NCI-H1092 treated with DMSO at 0.1 percent for 48 hours (cell line): ENCODE results near the gene CDC123.
"Not testable (repeated sequence)": the region's sequence is repeated elsewhere in the genome, so short reads cannot be mapped to it uniquely, and the experiment has no call there.

Experiments used
- DNase-seq: peaks from one replicate; lab custom pipeline; 2025; lab: John Stamatoyannopoulos, UW

Gene CDC123, protein sequence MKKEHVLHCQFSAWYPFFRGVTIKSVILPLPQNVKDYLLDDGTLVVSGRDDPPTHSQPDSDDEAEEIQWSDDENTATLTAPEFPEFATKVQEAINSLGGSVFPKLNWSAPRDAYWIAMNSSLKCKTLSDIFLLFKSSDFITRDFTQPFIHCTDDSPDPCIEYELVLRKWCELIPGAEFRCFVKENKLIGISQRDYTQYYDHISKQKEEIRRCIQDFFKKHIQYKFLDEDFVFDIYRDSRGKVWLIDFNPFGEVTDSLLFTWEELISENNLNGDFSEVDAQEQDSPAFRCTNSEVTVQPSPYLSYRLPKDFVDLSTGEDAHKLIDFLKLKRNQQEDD

DNA sequence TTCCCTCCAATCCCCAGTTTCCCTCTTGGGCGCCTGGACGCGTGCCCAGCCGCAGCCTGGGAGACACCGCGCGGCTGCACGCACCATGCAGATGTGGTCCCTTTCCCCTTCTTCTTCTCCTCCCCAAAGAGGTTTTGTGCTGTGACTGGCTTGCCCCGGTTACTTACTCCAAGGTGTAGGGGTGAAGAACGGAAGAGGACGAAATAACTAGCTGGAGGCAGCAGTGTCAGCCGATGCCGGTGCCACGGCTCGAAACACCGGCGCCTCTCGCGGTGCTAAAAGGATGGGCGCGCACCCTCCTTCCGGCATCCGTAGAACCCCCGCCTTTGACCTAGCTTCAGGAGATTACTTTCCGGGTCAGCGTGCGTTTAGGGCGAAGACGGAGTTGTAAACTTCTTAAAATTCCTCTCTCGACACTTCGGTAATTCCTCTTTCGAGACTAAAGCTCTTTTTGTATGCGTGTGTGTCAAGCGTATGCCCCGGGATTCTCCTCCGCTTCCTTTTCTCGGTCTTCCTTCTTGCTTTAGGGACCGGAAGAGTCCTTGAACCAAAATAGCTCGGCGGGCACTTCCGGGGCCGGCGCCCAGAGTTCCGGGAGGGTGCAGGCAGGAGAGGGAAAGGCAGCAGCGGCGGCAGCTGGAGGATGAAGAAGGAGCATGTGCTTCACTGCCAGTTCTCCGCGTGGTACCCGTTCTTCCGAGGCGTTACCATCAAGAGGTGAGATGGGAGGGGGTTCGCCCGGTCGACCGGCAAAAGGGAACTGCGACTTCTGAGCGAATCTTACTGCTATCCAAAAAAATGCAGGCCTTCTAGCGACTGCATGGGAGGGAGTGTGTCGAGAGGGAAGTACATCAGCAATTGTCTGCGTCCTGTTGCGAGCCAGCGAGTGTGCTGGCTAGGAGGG is at the start of gene CDC123, which contains the start of gene NUDT5:
Gene CDC123 (plus strand): TSS at position 586 of the 904 bp plus-strand sequence. CDS start 58 bp downstream, at position 644.
Gene NUDT5 (minus strand): TSS at position 289 of the 904 bp plus-strand sequence. CDS start 9,600 bp downstream, outside the sequence.
- peak; percentile 91 for DNase-seq

GRCh38 chr10:12150163-12150562 is 45.8 kb upstream of the CDC123 start:
- DNase-seq = no peak

DNA sequence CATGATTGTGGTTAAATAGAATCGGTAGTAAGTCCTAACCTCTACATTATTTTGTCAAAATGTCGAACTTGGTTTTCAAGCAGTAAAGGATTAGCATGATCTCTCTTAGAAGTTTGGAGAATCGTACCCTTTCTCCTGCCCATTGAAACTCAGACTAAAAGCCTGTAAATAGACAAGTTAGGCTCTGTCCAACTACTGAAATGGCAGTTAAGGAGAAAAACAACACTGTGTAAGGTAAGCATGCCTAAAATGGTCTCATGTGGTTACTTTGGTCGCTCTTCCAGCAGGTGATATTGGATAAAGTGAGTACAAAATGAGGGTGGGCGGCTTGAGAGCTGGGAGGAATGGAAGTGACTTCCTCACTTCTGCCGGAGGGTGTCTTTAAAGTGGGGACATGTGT is 41.5 kb upstream of the CDC123 start:
- DNase-seq = no peak

DNA sequence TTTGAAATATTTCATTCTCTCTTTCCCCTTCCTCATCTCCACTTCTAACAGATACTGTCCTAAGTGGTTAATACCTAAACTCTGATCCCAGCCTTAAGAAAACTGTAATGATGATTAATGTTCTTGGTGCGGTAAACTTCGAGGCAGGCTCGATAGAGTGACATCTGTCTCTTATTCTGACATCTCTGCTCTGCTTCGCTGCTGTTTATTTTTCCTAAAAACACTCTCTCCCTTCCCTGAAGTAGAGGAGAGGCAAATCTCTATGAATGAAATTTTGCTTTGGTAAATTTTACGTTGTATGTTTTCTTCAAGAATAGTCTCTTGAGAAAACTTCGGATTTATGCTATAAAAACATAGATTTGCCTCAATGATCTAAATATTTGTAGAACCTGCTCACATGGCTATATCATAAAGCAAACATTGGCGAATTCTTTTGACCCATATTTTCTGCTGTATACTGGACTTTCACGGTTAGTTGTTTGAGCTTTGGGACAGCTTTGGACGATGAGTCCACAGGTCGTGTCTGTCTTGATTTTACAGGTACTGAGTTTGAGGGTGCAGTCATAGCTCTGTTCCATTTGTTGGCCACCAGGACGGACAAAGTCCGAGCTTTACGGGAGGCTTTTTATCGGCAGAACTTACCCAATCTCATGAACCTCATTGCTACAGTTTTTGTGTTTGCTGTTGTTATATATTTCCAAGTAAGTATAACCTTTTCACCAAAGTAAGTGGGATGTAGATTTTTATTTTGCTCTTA is 39.4 kb upstream of the CDC123 start:
- DNase-seq = no peak

DNA sequence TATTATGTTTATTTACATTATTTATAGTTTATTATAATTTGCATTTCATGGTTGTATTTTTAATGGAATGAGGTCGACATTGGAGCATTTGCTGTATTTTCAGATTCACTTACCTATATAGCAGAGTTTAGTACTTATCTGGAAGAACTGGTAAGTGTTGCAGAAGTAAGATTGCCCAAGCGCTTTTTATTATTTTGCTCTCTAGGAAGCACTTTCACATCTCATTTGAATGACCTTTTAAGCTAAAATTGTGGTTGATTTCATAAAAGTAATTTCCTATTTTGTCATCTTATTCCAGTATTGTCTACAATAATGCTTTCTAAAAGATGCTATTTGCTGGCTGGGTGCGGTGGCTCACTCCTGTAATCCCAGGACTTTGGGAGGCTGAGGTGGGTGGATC is 37.9 kb upstream of the CDC123 start:
- no peak for DNase-seq

- DNase-seq = no peak
Observed at GRCh38 chr10:12160664-12161063, 35.3 kb upstream of the CDC123 start.

DNA sequence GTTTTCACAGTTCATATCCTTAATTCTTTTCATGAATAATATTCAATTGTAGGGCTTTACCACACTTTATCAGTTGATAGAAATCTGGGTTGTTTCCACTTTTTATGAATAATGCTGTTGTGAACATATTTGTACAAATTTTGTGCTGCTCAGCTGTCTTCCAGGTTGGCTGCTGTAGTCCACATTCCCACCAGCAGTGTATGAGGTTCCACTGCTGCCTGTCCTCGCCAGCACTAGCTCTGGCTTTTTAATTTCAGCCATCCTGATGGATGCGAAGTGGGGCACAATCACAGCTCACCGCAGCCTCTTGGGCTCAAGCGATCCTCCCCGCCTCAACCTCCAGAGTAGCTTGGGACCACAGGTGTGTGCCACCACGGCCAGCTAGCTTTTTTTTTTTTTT is 33.1 kb upstream of the CDC123 start:
- DNase-seq = no peak

DNA sequence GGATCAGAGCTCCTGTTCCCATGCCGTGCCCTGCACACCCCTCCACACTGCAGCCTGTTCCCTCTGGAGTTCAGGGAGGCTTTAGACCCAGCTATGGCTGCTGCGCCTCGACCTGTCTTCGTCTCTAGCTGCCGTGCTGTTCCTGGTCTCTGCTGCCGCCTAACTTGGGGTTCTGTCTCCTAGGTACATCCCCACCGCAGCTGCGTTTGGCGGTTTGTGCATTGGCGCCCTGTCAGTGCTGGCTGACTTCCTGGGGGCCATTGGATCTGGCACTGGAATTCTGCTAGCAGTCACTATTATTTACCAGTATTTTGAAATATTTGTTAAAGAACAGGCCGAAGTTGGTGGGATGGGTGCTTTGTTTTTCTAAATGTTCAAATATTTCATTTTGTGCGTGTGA is 31.9 kb upstream of the CDC123 start:
- no peak for DNase-seq

DNA sequence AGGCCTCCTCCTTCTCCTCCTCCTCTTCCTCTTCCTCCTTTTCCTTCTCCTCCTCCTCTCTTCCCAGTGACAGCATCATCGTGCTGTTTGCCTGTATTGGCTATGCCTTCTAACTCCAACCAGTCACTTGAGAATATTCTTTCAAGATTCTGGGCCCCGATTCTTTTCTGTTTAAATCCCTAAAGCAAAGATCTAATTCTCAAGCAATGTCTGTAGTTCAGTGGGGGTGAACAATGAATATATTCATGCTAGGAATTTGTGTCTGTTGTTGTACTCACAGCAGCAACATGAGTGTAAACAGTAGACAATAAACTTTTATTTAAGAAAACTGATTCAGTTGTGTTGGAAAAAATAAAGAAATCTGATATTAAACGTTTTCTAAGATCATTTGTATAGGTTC is 31.0 kb upstream of the CDC123 start:
- no peak for DNase-seq

DNA sequence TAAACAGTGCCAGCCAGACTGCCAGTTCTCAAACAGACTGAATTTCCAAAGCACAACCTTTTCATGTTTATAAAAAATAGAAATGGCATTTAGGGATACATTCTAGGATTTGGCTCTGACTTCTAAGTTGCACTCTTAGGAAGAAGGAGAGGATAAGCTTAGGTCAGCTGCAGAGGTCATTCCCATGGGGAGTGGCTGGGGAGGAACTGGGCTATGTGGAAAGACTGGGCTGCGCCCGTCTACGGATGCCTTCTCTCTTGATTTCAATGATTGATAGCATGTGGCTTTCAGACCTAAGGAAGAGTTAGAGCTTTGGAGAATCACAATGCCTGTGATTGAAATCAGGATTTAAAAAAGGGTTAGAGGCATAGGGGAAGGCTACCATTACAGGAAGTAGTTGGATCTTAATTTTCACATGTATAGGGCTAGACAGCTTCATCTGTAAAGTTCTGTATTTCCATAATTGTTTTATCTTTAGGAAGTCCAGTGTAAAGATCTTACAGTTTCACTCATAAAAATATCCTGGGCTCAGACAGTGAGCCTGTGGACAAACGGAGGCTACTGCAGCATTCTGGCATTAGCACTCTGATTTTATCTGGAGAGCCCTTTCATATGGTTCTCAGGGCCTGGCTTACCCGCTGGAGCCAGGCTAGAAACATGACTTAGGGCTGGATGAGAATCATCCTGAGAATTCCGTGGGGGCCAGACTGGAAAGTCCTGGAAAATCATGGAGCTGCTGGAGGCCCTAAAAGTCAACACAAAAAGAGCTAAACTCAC is 29.8 kb upstream of the CDC123 start:
- DNase-seq = no peak

- DNase-seq = not testable (repeated sequence)
Observed at GRCh38 chr10:12171512-12171911, 24.5 kb upstream of the CDC123 start.

- no peak for DNase-seq
Observed at GRCh38 chr10:12177642-12178041, 18.3 kb upstream of the CDC123 start.

GRCh38 chr10:12179606-12180170 is 16.3 kb upstream of the CDC123 start:
- DNase-seq = no peak

DNA sequence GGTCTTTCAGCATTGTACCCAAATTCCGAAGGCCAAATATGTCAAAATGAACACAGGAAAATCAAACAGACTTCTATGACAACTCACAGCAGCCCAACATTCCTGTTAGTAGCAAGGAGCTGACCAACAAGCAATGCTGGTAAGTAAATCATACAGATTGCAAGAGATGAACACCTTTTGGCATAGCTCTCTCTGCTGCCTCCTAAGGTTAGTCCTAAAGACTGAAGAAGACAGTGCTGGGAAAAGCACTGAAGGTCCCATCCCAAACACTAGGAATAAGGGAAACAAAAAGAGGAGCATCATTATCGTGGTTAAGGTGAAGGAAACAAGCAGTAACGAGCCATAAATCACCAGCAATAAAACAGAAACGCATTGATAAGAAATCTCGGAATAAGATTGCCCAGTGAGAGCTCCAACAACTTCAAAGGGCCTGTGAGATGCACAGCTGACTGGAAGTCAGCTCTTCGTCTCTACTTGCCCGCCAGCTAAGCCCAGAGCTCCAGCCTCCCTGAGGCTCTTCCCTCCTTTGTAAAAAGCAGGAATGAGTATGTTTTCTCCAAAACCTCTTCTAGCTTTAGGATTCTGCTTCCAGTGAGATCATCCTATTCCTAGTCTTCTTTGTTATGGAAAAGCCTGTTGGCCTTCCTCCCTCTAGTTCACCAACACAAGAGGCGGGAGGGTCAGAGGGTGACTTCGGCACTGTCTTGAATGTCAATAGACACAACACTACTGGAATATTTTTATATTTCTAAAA is 15.6 kb upstream of the CDC123 start:
- DNase-seq = no peak

DNA sequence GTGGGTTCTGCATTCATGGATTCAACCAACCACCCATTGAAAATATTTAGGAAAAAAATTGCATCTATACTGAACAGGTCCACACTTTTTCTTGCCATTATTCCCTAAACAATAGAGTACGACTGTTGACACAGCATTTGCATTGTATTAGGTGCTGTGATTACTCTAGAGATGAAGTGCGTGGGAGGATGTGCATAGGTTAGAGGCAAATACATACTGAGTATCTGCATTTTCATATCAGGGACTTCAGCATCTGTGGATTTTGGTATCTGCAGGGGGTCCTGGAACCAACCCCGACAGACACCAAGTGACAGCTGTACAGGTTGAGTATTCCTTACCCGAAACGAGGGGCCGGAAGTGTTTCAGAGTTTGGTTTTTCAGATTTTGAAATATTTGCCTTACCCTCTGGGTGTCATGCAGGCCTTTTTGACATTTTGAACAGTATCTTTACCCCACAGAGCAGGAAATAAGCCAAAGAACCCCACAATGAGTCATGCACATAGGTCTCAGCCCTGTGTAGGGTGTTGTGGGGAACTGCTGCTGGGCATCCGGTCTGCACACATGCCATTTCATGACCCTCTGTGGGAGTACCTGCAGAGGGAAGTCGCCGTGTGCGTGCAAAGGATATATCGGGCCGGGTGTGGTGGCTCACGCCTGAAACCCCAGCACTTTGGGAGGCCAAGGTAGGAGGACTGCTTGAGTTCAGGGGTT is 14.8 kb upstream of the CDC123 start:
- DNase-seq = no peak

GRCh38 chr10:12184165-12184564 is 11.8 kb upstream of the CDC123 start:
- no peak for DNase-seq

GRCh38 chr10:12186323-12186722 is 9.7 kb upstream of the CDC123 start:
- no peak for DNase-seq

GRCh38 chr10:12187321-12187905 is 8.6 kb upstream of the CDC123 start:
- DNase-seq = no peak

GRCh38 chr10:12188656-12189055 is 7.3 kb upstream of the CDC123 start:
- no peak for DNase-seq
